ENCODE data around the gene R3HDM2.
A peak's percentile ranks its signal among the peaks of the same experiment; 100 is the strongest.

The R3HDM2 gene

GRCh38 chr12:57215668-57216013, 215.2 kb downstream of the R3HDM2 start:
- in situ Hi-C loops (cut with MboI; ENCODE audit: low pct_unique_long_range_greater_than_20kb, low sequenced_read_pairs, unreplicated experiment), result no loop called here
- no peak for TF ChIP-seq CTCF (IDR thresholded peaks at IDR 0.05; ENCODE audit: extremely low read depth, insufficient read depth, missing control alignments)
- DNase-seq (ENCODE audit: low spot score), result peak; percentile 80

- DNase-seq (ENCODE audit: low spot score), result no peak
- in situ Hi-C loops (cut with MboI; ENCODE audit: low pct_unique_long_range_greater_than_20kb, low sequenced_read_pairs, unreplicated experiment), result no loop called here
- no peak for TF ChIP-seq CTCF (IDR thresholded peaks at IDR 0.05; ENCODE audit: extremely low read depth, insufficient read depth, missing control alignments)
Measured at GRCh38 chr12:57215065-57215464, 215.8 kb downstream of the R3HDM2 start.

- TF ChIP-seq CTCF (IDR thresholded peaks at IDR 0.05; ENCODE audit: extremely low read depth, insufficient read depth, missing control alignments), result peak; percentile 79
- in situ Hi-C loops (cut with MboI; ENCODE audit: low pct_unique_long_range_greater_than_20kb, low sequenced_read_pairs, unreplicated experiment), result no loop called here
- DNase-seq (ENCODE audit: low spot score), result peak; percentile 86
Measured at GRCh38 chr12:57214398-57214781, 216.5 kb downstream of the R3HDM2 start.

GRCh38 chr12:57213763-57214397, 217.0 kb downstream of the R3HDM2 start:
- in situ Hi-C loops (cut with MboI; ENCODE audit: low pct_unique_long_range_greater_than_20kb, low sequenced_read_pairs, unreplicated experiment), result no loop called here
- TF ChIP-seq CTCF (IDR thresholded peaks at IDR 0.05; ENCODE audit: extremely low read depth, insufficient read depth, missing control alignments), result no peak

GRCh38 chr12:57213058-57213715, 217.7 kb downstream of the R3HDM2 start:
- peak; percentile 93 for DNase-seq (ENCODE audit: low spot score)
- in situ Hi-C loops (cut with MboI; ENCODE audit: low pct_unique_long_range_greater_than_20kb, low sequenced_read_pairs, unreplicated experiment), result no loop called here
- peak; percentile 94 for TF ChIP-seq CTCF (IDR thresholded peaks at IDR 0.05; ENCODE audit: extremely low read depth, insufficient read depth, missing control alignments)

More at GRCh38 chr12:57213763-57214397, 217.0 kb downstream of the R3HDM2 start:
- no peak for DNase-seq (ENCODE audit: low spot score)

GRCh38 chr12:57212701-57213057, 218.2 kb downstream of the R3HDM2 start:
- in situ Hi-C loops (cut with MboI; ENCODE audit: low pct_unique_long_range_greater_than_20kb, low sequenced_read_pairs, unreplicated experiment), result no loop called here

More at GRCh38 chr12:57212701-57213057, 218.2 kb downstream of the R3HDM2 start:
- no peak for DNase-seq (ENCODE audit: low spot score)
- TF ChIP-seq CTCF (IDR thresholded peaks at IDR 0.05; ENCODE audit: extremely low read depth, insufficient read depth, missing control alignments), result no peak
